ENCODE measurements around the gene CSTA.
A peak's percentile ranks its signal among the peaks of the same experiment; 100 is the strongest.

Gene CSTA

GRCh38 chr3:122324871-122325323, at the start of gene CSTA:
CSTA (plus strand) TSS chr3:122325248; CDS start chr3:122325293, 45 bp downstream.
- DNase-seq, result no peak

- DNase-seq, result no peak
Measured at GRCh38 chr3:122281891-122282290, 43.2 kb upstream of the CSTA start.

- no peak for DNase-seq
Measured at GRCh38 chr3:122283796-122284445, 41.1 kb upstream of the CSTA start.

- no peak for DNase-seq
Measured at GRCh38 chr3:122284486-122284885, 40.6 kb upstream of the CSTA start.

GRCh38 chr3:122294359-122294758, 30.7 kb upstream of the CSTA start:
- no peak for DNase-seq

- DNase-seq, result peak; percentile 5
Measured at GRCh38 chr3:122295266-122296062, 29.6 kb upstream of the CSTA start.

- DNase-seq, result no peak
Measured at GRCh38 chr3:122298239-122298638, 26.8 kb upstream of the CSTA start.

- DNase-seq, result no peak
Measured at GRCh38 chr3:122299215-122299614, 25.8 kb upstream of the CSTA start.

GRCh38 chr3:122299872-122300460, 25.1 kb upstream of the CSTA start:
- DNase-seq, result peak; percentile 50

GRCh38 chr3:122301063-122301462, 24.0 kb upstream of the CSTA start:
- DNase-seq, result no peak

- no peak for DNase-seq
Measured at GRCh38 chr3:122305818-122306621, 19.0 kb upstream of the CSTA start.

- no peak for DNase-seq
Measured at GRCh38 chr3:122306622-122306953, 18.5 kb upstream of the CSTA start.

GRCh38 chr3:122307094-122307687, 17.9 kb upstream of the CSTA start:
- DNase-seq, result no peak

GRCh38 chr3:122307976-122308375, 17.1 kb upstream of the CSTA start:
- no peak for DNase-seq

- DNase-seq, result no peak
Measured at GRCh38 chr3:122310361-122310760, 14.7 kb upstream of the CSTA start.

- DNase-seq, result no peak
Measured at GRCh38 chr3:122312826-122313225, 12.2 kb upstream of the CSTA start.

- no peak for DNase-seq
Measured at GRCh38 chr3:122313281-122313680, 11.8 kb upstream of the CSTA start.

GRCh38 chr3:122314228-122314876, 10.7 kb upstream of the CSTA start:
- no peak for DNase-seq

- no peak for DNase-seq
Measured at GRCh38 chr3:122315619-122316018, 9.4 kb upstream of the CSTA start.

GRCh38 chr3:122316368-122316767, 8.7 kb upstream of the CSTA start:
- no peak for DNase-seq

GRCh38 chr3:122318620-122319019, 6.4 kb upstream of the CSTA start:
- no peak for DNase-seq
